ENCODE measurements around the gene CCDC80.

CCDC80 gene

DNA sequence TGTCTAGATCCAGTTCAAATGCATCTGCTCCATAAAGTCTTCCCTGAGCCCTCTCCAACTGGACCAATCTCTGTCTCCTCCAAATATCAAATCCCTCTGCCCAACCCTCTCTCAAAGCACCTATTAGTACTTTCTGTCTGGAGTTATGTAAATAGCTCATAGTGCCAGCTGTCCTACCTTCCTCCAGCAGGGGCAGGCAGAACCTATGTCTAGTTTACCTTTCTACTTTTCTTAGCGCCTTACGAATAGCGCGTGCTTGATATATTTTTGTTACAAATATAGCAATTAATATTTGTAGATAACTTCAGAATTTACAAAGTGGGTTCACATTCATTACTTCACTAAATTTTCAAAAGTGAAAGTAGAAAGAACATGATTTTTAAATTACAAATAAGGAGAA is 14.0 kb upstream of the CCDC80 start:
- no peak for DNase-seq (ENCODE audit: low spot score)

DNA sequence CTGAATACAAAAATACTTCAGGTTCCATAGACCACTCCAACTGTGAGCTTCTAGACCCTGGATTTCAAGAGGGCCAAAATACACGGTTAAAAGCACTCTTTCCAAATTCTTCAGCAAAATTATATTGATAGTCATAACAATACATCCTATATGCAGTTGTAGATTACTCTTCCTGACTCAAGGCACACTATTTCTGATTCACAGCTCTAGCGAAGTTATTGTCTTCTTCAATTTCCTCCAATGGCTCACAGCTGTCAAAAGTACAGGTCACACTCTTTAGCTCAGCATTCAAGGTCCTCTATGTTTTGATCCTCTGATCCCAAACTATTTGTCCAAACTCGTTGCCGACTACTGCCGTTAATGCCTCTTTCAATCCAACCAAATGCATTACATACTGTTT is 13.5 kb upstream of the CCDC80 start:
- DNase-seq (ENCODE audit: low spot score) = no peak

DNA sequence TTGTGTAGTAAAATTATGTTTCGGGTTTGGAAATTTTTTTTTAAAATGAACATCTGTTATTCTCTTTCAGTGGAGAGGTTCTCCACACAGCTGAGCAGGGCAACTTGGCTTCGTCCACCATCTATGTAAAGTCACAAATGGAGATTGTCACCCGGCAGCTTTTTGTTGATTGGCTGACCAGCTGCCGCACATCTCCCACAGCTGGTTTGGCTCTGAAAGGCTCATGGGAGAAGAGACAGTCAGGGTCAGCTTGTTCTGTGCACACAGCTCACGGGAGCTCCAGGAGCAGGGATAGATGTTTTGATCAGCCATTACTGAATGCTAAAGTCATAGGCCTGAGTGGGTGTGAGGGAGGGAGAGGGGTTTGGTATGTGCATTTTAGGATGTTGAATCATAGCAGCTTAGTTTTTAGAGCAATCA is 12.9 kb upstream of the CCDC80 start:
- DNase-seq (ENCODE audit: low spot score) = no peak

- no peak for DNase-seq (ENCODE audit: low spot score)
Measured at GRCh38 chr3:112653209-112653871, 12.4 kb upstream of the CCDC80 start.

DNA sequence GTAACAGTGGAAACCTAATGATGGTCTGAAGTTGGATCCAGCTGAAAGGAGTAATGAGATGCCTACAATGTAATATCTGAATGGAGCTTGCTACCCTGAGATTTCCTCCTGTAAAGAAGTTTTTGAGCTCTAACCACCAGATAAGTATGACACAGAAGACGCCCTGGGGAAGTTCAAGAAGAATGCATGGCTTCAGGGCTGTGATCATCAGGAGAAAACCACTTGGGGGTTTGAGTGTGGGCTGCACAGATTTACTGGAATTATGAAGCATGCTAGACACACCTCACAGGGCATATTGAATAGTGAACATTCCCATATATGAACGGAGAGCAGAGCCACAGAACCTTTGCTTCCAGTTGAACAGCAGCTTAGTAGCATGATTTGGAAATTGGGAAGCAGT is 10.6 kb upstream of the CCDC80 start:
- DNase-seq (ENCODE audit: low spot score) = no peak

DNA sequence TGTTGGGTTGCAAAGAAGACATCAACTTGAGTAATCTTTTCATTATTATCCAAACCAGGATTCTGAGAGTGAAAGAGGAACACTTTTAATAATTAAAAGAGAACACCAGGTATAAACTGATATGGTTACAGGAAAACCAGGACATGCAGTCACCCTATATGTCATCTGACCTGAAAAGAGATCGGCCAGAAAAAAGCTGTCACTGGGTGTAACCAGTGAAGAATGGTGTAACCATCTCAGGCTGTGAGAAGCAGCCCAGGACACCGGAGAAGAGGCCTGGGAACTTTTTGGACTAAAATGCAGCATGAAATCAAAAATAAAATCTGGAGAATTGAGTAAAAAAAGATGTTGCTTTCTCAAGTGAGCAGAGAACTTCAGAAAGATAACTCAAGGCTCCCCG is 10.1 kb upstream of the CCDC80 start:
- DNase-seq (ENCODE audit: low spot score) = no peak

DNA sequence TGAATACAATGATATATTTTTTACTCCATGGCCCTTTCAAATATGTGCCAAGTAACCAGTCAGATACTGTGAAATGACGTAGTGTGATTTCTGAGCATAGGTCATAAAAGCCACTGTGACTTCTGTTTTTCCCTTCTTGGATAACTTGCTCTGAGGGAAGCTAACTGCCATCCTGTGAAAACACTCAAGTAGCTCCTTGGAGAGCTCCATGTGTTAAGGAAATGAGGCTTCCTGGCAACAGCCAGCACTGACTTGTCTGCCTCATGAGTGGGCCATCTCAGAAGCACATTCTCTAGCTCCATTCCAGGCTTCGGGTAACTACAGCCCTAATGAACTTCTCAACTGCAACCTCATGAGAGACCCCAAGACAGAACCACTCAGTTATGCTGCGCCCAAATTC is 9.5 kb upstream of the CCDC80 start:
- no peak for DNase-seq (ENCODE audit: low spot score)

- DNase-seq (ENCODE audit: low spot score) = no peak
Measured at GRCh38 chr3:112649478-112649735, 8.5 kb upstream of the CCDC80 start.

- DNase-seq (ENCODE audit: low spot score) = no peak
Measured at GRCh38 chr3:112647122-112647521, 6.2 kb upstream of the CCDC80 start.

DNA sequence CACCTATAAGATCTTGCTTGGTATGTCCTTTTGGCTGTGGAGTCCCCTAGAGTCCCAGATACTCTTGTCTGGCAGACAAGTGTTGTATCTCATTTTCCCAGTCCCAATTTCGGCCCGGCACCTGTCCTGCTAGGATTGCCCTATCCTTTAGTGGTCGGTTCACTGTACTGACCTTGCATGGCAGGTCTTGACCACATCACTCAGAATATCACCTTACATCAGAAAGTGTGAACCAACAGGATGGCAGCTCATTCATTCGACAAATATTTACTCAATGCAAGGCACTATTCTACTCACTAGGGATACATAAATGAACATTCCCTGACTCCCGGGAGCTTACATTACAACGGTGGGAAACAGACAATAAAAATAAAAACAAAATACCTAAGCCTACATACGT is 5.7 kb upstream of the CCDC80 start:
- no peak for DNase-seq (ENCODE audit: low spot score)

GRCh38 chr3:112644453-112644852 is 3.5 kb upstream of the CCDC80 start:
- DNase-seq (ENCODE audit: low spot score) = no peak

GRCh38 chr3:112643621-112644240 is 2.8 kb upstream of the CCDC80 start:
- no peak for DNase-seq (ENCODE audit: low spot score)

GRCh38 chr3:112642912-112643506 is 2.1 kb upstream of the CCDC80 start:
- peak; percentile 84 for DNase-seq (ENCODE audit: low spot score)

DNA sequence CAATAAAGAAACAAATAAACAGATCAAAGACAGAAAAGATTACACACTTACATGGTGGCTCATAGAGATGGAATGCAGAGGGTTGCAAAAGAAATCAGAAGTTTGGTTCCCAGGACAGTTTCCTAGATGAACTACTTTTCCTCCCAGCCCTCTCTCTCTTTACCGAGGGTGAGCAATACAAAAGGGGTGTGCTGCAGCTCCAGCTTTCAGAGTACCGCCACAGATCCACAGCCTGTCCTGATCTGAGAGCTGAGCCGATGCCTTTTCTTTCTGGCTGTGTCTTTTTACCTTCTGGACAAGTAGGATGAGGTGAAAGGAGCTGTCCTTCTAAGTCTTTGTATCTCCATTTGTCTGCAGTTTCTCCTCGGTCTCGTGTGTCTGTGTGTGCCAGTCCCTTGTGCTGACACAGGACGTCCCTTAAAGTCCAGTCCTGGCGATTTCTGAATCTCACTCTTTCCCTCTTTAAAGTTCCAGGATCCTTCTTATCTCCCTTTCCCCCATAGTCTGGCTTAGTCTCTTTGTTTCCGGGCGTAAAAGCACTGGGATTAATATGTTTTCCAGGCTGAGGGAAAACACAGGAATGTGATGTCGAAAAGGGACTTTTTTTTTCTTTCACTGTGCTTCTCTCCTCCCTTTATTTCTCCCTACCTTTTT is 540 bp downstream of the CCDC80 start:
- DNase-seq (ENCODE audit: low spot score) = no peak

DNA sequence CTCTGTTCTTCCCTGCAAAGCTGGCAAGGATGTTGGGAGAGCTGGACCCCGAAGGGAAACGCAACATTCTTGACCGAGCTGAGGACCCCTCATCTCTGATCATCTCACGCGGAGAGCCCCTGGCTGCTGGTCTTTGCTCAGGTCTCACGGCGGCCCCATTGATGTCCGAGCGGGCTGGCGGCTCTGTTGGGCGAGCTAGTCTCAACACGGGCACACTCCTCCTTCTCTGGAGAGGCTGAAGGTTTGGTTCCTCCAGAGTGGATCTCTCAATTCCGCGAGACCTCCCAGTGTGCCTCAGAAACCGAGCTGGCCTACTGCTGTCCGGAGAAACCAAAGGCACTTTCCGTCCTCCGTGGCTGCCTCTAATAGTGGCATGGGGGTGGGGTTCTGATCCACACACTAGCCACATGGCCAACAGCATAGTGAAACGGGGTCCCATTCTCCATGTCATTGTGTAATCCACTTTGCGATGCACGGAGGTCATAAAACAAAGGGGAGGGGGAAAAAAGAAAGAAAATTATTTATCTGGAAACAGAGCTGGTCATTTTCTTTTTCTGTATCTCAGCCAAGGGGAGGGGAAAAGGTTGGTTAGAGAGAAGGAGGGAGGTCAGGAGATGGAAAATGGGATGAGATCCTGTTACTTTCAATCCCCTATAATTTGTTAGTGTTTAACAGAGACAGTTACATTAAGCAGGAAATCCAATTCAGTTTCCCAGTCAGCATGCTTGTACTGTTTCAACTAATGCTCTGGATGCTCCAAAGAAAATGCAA is 1.3 kb downstream of the CCDC80 start:
- no peak for DNase-seq (ENCODE audit: low spot score)

DNA sequence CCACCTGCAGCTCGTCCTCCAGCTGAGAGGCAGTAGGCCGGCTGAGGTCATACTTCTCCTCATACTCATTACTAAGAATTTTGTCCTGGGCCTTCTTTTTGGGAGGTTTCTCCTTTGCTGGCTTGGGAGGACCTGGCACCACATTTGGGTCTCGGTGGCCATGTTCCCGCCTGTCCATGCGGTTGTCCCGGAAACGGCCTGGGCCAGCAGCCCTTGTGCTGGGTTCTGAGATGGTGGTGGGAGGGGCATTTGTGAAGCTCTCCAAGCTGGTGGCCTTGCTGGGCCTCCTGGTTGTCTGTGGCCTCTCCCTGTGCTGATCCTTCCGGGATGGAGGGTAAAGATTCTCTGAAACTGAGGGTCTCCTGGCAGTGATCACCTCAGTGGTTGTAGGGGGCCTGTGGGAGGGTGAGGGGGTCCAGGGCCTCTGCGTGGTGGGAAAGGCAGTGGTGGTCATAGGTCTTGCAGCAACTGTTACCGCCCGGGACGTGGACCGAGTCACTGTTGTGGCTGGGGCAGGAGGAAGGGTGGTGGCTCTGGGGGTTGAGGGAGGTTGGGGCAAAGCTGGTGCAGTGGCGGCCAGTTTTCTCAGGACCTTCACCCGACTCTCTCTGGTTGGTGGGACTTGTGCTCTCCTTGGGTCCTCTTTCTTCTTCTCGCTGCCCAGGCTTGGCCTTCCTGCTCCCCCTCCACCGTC is 2.5 kb downstream of the CCDC80 start:
- no peak for DNase-seq (ENCODE audit: low spot score)

- DNase-seq (ENCODE audit: low spot score) = no peak
Measured at GRCh38 chr3:112637700-112638099, 3.2 kb downstream of the CCDC80 start.

DNA sequence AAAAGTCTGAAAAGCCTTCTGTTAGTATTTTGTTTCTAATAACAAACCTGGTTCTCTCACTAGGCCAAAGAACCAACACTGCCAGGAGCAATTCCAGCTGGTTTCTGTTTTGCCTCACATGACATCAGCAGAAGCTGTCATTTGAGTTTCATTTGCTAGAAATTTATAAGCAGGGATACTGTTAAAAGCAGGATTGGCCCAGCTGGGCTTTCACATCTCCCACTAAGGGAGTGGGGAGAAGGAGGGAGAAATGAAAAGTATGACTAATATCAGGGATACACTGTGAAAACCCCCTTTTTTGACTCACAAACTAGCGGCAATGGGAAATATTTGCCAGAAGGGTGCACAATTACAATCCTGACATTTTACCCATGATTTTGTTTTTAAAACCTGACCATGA is 5.3 kb downstream of the CCDC80 start:
- no peak for DNase-seq (ENCODE audit: low spot score)

GRCh38 chr3:112634786-112635541 is 6.0 kb downstream of the CCDC80 start:
- DNase-seq (ENCODE audit: low spot score) = no peak

DNA sequence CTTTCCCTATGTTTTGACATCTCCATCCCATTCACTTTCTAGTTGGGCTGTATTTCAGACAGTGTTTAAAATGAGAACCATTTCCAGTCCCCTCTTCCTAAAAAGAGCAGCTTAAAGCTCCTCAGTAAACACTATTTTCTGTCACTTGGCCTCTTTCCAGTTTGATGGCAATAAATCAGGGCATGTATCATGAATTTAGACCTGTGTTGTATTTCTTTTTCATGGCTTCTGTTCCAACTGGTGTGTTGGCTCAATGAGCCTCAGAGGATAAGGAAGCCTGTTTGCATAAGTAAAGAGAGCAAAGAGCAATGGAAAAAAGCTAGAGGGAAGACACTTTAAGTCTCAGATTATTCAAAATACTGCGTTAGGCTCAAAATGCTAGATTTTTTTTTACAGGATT is 7.2 kb downstream of the CCDC80 start:
- DNase-seq (ENCODE audit: low spot score) = no peak

DNA sequence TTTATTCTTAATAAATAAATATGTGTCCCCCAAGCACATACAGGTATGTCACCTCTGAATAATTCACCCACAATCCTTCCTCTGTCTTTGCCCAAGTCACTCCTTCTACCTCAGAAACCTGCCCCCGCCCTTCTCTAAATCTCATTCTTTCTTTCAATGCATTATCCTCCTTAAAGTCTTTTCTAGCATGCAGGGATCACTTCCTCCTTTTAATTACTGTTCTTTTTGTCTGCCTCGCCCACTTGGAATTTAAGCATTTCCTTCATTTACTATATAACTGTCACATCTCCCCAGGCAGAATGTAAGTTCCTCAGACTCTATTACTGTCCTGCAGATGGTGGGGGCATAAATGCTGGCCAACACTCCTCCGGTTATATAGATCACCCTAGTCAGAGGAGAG is 7.8 kb downstream of the CCDC80 start:
- no peak for DNase-seq (ENCODE audit: low spot score)

Measured in LoVo (cell line).